GM12878 (cell line): ENCODE results near the gene NCS1. TPM values are rescaled to one million over a fixed set of nuclear protein-coding genes. Genes with fewer than 3 reads are reported as not detected.

Source experiments
- ATAC-seq: fragments of 200-7000 bp; cut with Tn5 transposase; 3 replicates; pipeline ENCODE4 v1.9.1; 2020; ENCODE audit warnings: mild to moderate bottlenecking, moderate library complexity
- BruUV-seq: library from RNA; stranded (reverse); fragments of 400-500 nt; replicated peaks from 2 replicates; lab custom pipeline; 2021; lab: Mats Ljungman, UMichigan
- CTCF ChIA-PET: fragments of 300-600 bp; sonication (Branson Sonifier 250); formaldehyde crosslinking; extraction: SDS; loops from one replicate; lab custom pipeline; 2021; ENCODE audit warnings: inconsistent platforms; lab: Yijun Ruan, JAX
- POLR2A ChIA-PET: fragments of 350-600 bp; formaldehyde crosslinking; extraction: SDS; loops from one replicate; lab custom pipeline; 2021; ENCODE audit warnings: inconsistent platforms; lab: Charles Lee
- RAD21 ChIA-PET: fragments of 300-600 bp; sonication (Branson Sonifier 250); formaldehyde crosslinking; loops from one replicate; lab custom pipeline; 2023; ENCODE audit warnings: antibody characterized with exemption; ENCODE audit not compliant: unreplicated experiment; lab: Charles Lee
- SMC1A ChIA-PET: fragments of 300-600 bp; sonication (Branson Sonifier 250); formaldehyde crosslinking; loops from one replicate; lab custom pipeline; 2023; ENCODE audit not compliant: unreplicated experiment, uncharacterized antibody; lab: Charles Lee
- DNase-seq: peaks from one replicate; pipeline ENCODE4 v3.0.0-alpha.2; 2011; ENCODE audit warnings: low read depth, low spot score
- FAIRE-seq: peaks from 3 replicates; lab custom pipeline; 2011; peaks lifted over from hg19 to GRCh38; lab: Jason Lieb, UNC
- H2AFZ ChIP-seq: 2 replicates; pipeline ENCODE4 v1.6.0; 2011; ENCODE audit warnings: low read depth, low read length, control low read depth; ENCODE audit not compliant: control insufficient read depth
- H3K27ac ChIP-seq: 2 replicates; pipeline ENCODE4 v1.5.1; 2011; ENCODE audit warnings: control low read depth; ENCODE audit not compliant: control insufficient read depth, insufficient read depth
- H3K27me3 ChIP-seq, 2 experiments: replicated peaks in 1 of 2; 2 replicates each; pipeline versions ENCODE4 v1.6.0 to v1.6.1; 2011; ENCODE audit warnings: low read length in 1 of 2; ENCODE audit not compliant: control insufficient read depth in 2 of 2, insufficient read depth in 2 of 2
- H3K36me3 ChIP-seq, 2 experiments: 2 replicates each; pipeline ENCODE4 v1.5.1; 2011; ENCODE audit warnings: low read length in 1 of 2; ENCODE audit not compliant: control insufficient read depth in 2 of 2, insufficient read depth in 2 of 2
- H3K4me1 ChIP-seq: 2 replicates; pipeline ENCODE4 v1.6.1; 2011; ENCODE audit warnings: mild to moderate bottlenecking, low read length, moderate library complexity, mixed read lengths; ENCODE audit not compliant: control insufficient read depth, insufficient read depth
- H3K4me2 ChIP-seq: 2 replicates; pipeline ENCODE4 v1.6.0; 2011; ENCODE audit warnings: control low read depth; ENCODE audit not compliant: control insufficient read depth, insufficient read depth
- H3K4me3 ChIP-seq: fragments of 200-600 bp; sonication (generic); 2 replicates; pipeline ENCODE4 v1.5.1; 2016
- H3K79me2 ChIP-seq: 2 replicates; pipeline ENCODE4 v1.6.0; 2011; ENCODE audit warnings: low read length; ENCODE audit not compliant: control insufficient read depth, insufficient read depth
- H3K9ac ChIP-seq: 2 replicates; pipeline ENCODE4 v1.8.0; 2011; ENCODE audit warnings: low read length, control low read depth, mixed read lengths; ENCODE audit not compliant: control insufficient read depth, insufficient read depth
- H3K9me3 ChIP-seq: replicated peaks from 3 replicates; pipeline ENCODE4 v1.5.1; 2011; ENCODE audit warnings: mild to moderate bottlenecking, low read length; ENCODE audit not compliant: control insufficient read depth, insufficient read depth
- H4K20me1 ChIP-seq: 2 replicates; pipeline ENCODE4 v1.6.0; 2011; ENCODE audit not compliant: control insufficient read depth, insufficient read depth
- BCL3 ChIP-seq: IDR thresholded peaks from 2 replicates; pipeline ENCODE4 v1.6.1; 2011; ENCODE audit warnings: borderline replicate concordance, low read depth, mild to moderate bottlenecking, moderate library complexity, low read length; ENCODE audit not compliant: insufficient read depth, poor library complexity, severe bottlenecking
- BCLAF1 ChIP-seq: fragments of 450-650 bp; IDR thresholded peaks from 2 replicates; pipeline ENCODE4 v1.6.1; 2017; ENCODE audit warnings: antibody characterized with exemption, mild to moderate bottlenecking, moderate library complexity
- BRCA1 ChIP-seq: IDR thresholded peaks from 2 replicates; pipeline ENCODE4 v1.6.1; 2011; ENCODE audit warnings: low read depth, low read length, improper control_type of control experiment
- EZH2 ChIP-seq: IDR thresholded peaks from 2 replicates; pipeline ENCODE4 v1.6.1; 2012; ENCODE audit warnings: low read depth, mild to moderate bottlenecking, control low read depth, inconsistent platforms, low read length, borderline replicate concordance; ENCODE audit not compliant: control insufficient read depth
- HDAC6 ChIP-seq: fragments of 200-600 bp; sonication (generic); IDR thresholded peaks from one replicate; pipeline ENCODE4 v1.8.0; 2017; ENCODE audit warnings: antibody characterized with exemption; ENCODE audit not compliant: unreplicated experiment
- IRF3 ChIP-seq: fragments of 450-650 bp; IDR thresholded peaks from 2 replicates; pipeline ENCODE4 v1.6.1; 2014; ENCODE audit warnings: mild to moderate bottlenecking
- PAX8 ChIP-seq: fragments of 450-650 bp; IDR thresholded peaks from 2 replicates; pipeline ENCODE4 v1.6.1; 2017; ENCODE audit warnings: mild to moderate bottlenecking, moderate library complexity
- POU2F2 ChIP-seq: IDR thresholded peaks from 3 replicates; pipeline ENCODE4 v1.6.1; 2011; ENCODE audit warnings: low read depth, mild to moderate bottlenecking, low read length, borderline replicate concordance
- RAD21 ChIP-seq: IDR thresholded peaks from 2 replicates; pipeline ENCODE4 v1.6.1; 2011; ENCODE audit warnings: mild to moderate bottlenecking, low read depth, low read length, moderate library complexity; ENCODE audit not compliant: insufficient read depth
- RB1 ChIP-seq: fragments of 450-650 bp; formaldehyde crosslinking; IDR thresholded peaks from 2 replicates; pipeline ENCODE4 v1.6.1; 2017; ENCODE audit warnings: mild to moderate bottlenecking, borderline replicate concordance
- RUNX3 ChIP-seq: IDR thresholded peaks from 2 replicates; pipeline ENCODE4 v1.6.1; 2012; ENCODE audit warnings: low read length, inconsistent platforms
- SUPT20H ChIP-seq: IDR thresholded peaks from 2 replicates; pipeline ENCODE4 v1.6.1; 2011; ENCODE audit warnings: low read depth, mild to moderate bottlenecking, low read length, moderate library complexity, borderline replicate concordance; ENCODE audit not compliant: control insufficient read depth
- WGBS: methylation state at CpG from one replicate; pipeline ENCODE4 v1.1.6; 2016; ENCODE audit warnings: low lambda C conversion rate; ENCODE audit not compliant: insufficient replicate concordance, insufficient coverage; ENCODE audit errors: missing lambda C conversion rate; 5-methylcytosine and 5-hydroxymethylcytosine counted together
- in situ Hi-C: fragments of 300-500 bp; cut with MboI; formaldehyde crosslinking; loops from 9 replicates; pipeline ENCODE4 v1.14.3; 2018; ENCODE audit warnings: mixed read lengths
- intact Hi-C: fragments of 100-400 bp; cut with micrococcal nuclease; formaldehyde crosslinking; loops from one replicate; pipeline ENCODE4 v1.14.2; 2022; ENCODE audit not compliant: unreplicated experiment
- polyA plus RNA-seq, 11 experiments: library from polyadenylated mRNA; depleted of rRNA in 4 of 11; unstranded in 6 of 11; stranded (reverse) in 5 of 11; fragments of >200 nt; fragmentation: Nextera tagmentation in 4 of 11; fragmentation: Illumina TruSeq in 1 of 11; extraction: Ambion mirVana in 4 of 11; extraction: Trizol in 1 of 11; gene quantifications; 1 replicate in 1 of 11; 2 replicates in 10 of 11; pipeline versions ENCODE4 v1.2.1 to v1.2.3, GENCODE V29; 2011 to 2016; ENCODE audit warnings: inconsistent platforms in 2 of 11, missing spikeins in 2 of 11, low read depth in 1 of 11
- total RNA-seq, 4 experiments: library from RNA; depleted of rRNA in 3 of 4; stranded (reverse); fragments of >200 nt in 3 of 4; fragmentation: Illumina TruSeq in 1 of 4; extraction: Trizol in 1 of 4; gene quantifications; 2 replicates each; pipeline versions ENCODE4 v1.2.1 to v1.2.3, GENCODE V29; 2013 to 2021

NCS1 gene
- total and polyA plus RNA-seq, 10 of the 15 experiments (the other 5 are each of a cell fraction or from before 2014, with no cell fraction given): 0.04 to 0.22 (median 0.06) TPM; not detected in 4

- Histone ChIP-seq H3K4me3 (no peak within 1 kb of the TSS), H3K27ac (no peak within 1 kb of the TSS), H3K4me2 (no peak within 1 kb of the TSS), H3K79me2 (no peaks in the 10 kb centered on the region), H3K4me1 (no peaks in the 10 kb centered on the region), H3K36me3 (no peaks in the 10 kb centered on the region), H3K9me3 (no peaks in the 10 kb centered on the region), H4K20me1 (no peaks in the 10 kb centered on the region), H3K27me3 (peaks cover 12 to 14% of the 10 kb centered on the region in 2 experiments), H2AFZ (no peak within 1 kb of the TSS), H3K9ac (no peak within 1 kb of the TSS)
- no TSS peak for BruUV-seq
- ChIA-PET RAD21 (no interaction called here), CTCF (no interaction called here), POLR2A (no interaction called here), SMC1A (no interaction called here)
- 14% methylated on average over 63 of the region's 89 CpGs for WGBS
- FAIRE-seq (no peak), ATAC-seq (no peak), DNase-seq (no peak)
- in situ Hi-C loops (no loop called here), intact Hi-C loops (no loop called here)
- no peak for TF ChIP-seq IRF3
- TF ChIP-seq RAD21: no peak
- TF ChIP-seq RUNX3: no peak
- TF ChIP-seq HDAC6: no peak
- no peak for TF ChIP-seq PAX8
- no peak for TF ChIP-seq POU2F2
- TF ChIP-seq SUPT20H: no peak
- no peak for TF ChIP-seq BCLAF1
- TF ChIP-seq EZH2: no peak
- TF ChIP-seq RB1: no peak
- no peak for TF ChIP-seq BRCA1
- no peak for TF ChIP-seq BCL3
Measured at GRCh38 chr9:130265431-130266235, 93.4 kb downstream of the NCS1 start, which contains the start of gene HMCN2. Gene HMCN2 (plus strand): TSS chr9:130265760. CDS start chr9:130265879, 119 bp downstream.
